ENCODE data around the gene NTNG1.

The NTNG1 gene

DNA sequence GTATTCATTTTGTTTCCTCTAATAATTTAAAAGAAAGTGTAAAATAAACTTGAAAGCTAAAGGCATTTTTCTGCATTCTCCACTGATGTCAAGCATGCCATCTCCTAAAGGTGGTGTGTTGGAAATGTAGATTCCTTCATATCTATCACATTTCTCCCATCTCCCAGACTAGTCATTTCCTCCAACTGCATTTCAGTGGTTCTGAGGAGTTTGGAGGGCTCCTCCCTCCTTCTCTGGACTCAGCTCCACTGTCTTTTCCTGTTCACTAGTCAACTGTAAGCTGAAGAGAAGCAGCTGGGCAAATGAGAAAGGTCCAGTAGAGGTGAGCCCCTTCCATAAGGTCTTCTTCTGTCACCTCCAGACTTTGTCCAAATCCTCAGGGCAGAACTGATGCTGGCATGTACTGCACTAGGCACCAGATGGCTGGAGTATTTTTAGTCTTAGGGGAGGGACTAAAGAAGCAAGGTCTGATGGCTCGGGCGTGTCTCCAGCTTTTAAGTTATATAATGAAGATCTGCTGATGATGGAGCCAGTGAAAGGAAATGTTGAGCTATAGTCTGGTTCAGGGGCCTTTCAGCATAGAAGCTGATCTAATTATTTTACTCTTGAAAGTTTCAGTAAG lies 186.1 kb downstream of the NTNG1 start:
- DNase-seq (ENCODE audit: low read depth in 1 of 2, low spot score in 1 of 2), result no peak

DNA sequence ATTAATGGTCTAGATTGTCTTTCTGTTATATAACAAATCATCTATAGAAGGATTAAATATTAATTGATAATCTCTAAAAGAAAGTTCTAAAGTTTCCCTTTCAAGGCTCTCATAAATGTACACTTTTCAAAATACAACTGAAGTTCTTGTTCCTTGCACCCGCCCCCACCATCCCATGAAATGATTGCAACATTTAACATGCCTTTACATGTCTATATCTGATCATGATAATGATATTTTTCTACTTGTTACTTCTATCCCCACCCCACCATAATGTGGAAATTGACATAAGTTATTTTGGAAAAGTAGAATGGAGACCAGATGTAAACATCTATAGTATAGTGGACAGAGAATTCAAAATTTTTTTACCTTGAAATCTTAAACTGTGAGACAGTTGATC lies 186.6 kb downstream of the NTNG1 start:
- DNase-seq (ENCODE audit: low read depth in 1 of 2, low spot score in 1 of 2), result no peak

DNA sequence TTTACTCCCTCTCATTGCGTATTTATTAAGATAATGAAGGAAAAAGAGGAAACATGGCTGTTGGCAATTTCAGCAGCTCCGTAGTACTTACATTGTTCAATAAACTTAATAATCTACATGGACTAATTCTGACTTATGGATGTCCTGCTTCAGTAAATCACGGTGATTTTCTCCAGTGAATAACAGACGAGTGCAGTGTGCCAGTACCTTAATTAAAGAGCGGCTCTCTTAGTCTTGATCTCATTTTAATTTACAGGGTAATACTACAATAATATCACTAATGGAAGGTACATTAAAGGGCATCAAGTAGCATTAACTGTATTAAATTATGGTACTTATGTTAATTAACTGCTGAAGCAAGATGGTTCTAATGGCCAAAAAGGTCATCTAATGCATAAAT lies 187.2 kb downstream of the NTNG1 start:
- DNase-seq (ENCODE audit: low read depth in 1 of 2, low spot score in 1 of 2), result no peak

DNA sequence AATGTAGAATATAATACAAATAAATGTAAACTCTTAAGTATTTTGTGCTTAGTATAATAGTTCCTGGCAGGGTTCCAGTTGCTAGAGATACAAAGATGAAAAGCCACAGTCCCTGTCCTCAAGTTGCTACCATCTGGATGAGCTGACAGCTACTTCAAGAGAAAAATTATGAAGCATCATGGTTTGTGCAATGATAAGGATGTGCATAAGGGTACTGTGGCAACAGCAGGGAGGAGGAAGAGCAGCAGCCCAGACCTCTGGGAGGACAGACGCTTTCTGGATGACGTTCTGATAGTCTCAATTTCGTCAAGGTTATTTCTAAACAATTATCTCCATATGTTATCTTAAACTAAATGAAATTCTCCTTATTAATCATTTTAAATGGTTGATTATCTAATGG lies 198.9 kb downstream of the NTNG1 start:
- DNase-seq (ENCODE audit: low read depth in 1 of 2, low spot score in 1 of 2), result no peak

DNA sequence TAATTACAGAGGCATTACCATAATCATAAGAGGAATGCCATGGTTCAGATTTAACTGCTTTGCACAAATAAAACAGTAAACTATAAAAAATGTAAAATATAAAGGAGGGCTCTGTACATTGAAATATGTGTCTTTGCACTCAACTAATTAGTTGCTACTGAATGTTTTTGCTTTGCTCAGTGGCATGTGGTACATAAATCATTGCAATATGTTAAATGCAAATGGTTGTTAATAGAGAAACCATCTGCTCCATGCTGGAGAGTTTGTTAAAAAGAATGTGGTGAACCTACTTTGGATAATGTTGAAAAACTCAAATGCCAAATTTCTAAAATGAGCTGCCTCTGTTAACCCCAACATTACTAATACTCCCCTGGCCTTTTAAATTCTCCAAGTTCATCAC lies 201.5 kb downstream of the NTNG1 start:
- DNase-seq (ENCODE audit: low read depth in 1 of 2, low spot score in 1 of 2), result no peak

DNA sequence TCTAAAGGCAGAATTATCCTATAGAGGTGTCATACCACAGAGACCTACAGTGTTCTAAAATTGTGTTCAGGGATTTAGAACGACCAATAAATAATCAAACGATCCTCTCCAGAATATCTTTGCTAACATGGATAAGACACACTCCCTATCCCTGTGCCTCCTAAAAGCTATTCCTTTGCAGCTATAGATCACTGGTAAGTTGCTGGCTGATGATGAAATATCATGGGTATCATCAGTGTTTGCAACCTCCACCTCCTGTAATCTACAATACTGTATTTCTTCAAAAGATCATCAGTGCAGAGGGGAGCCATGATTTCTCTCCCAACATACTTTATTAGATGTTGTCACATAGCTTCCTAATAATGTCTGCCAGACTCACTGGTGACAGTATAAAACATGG lies 201.9 kb downstream of the NTNG1 start:
- DNase-seq (ENCODE audit: low read depth in 1 of 2, low spot score in 1 of 2), result no peak

- no peak for DNase-seq (ENCODE audit: low read depth in 1 of 2, low spot score in 1 of 2)
Observed at GRCh38 chr1:107343601-107344000, 202.8 kb downstream of the NTNG1 start.

GRCh38 chr1:107344268-107344760 lies 203.5 kb downstream of the NTNG1 start:
- DNase-seq (ENCODE audit: low read depth in 1 of 2, low spot score in 1 of 2), result no peak

GRCh38 chr1:107344836-107345235 lies 204.0 kb downstream of the NTNG1 start:
- DNase-seq (ENCODE audit: low read depth in 1 of 2, low spot score in 1 of 2), result no peak

DNA sequence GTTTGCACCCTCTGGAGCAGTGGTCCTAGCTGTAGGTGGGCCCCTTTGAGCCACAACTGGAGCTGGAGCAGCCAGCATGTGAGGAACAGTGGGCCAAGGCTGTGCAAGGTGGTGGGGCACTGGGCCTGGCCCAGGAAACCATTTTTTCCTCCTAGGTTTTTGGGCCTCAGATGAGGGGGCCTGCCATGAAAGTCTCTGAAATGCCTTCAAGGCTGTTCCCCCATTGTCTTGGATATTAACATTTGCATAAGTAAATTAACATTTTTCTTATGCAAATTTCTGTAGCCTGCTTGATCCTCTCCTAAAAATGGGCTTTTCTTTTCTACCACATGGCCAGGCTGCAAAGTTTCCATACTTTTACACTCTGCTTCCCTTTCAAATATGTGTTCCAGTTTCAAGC lies 212.0 kb downstream of the NTNG1 start:
- DNase-seq (ENCODE audit: low read depth in 1 of 2, low spot score in 1 of 2), result no peak

GRCh38 chr1:107357376-107357775 lies 216.5 kb downstream of the NTNG1 start:
- no peak for DNase-seq (ENCODE audit: low read depth in 1 of 2, low spot score in 1 of 2)

GRCh38 chr1:107358619-107359327 lies 217.9 kb downstream of the NTNG1 start:
- no peak for DNase-seq (ENCODE audit: low read depth in 1 of 2, low spot score in 1 of 2)

- DNase-seq (ENCODE audit: low read depth in 1 of 2, low spot score in 1 of 2), result no peak
Observed at GRCh38 chr1:107359472-107360241, 218.8 kb downstream of the NTNG1 start.

DNA sequence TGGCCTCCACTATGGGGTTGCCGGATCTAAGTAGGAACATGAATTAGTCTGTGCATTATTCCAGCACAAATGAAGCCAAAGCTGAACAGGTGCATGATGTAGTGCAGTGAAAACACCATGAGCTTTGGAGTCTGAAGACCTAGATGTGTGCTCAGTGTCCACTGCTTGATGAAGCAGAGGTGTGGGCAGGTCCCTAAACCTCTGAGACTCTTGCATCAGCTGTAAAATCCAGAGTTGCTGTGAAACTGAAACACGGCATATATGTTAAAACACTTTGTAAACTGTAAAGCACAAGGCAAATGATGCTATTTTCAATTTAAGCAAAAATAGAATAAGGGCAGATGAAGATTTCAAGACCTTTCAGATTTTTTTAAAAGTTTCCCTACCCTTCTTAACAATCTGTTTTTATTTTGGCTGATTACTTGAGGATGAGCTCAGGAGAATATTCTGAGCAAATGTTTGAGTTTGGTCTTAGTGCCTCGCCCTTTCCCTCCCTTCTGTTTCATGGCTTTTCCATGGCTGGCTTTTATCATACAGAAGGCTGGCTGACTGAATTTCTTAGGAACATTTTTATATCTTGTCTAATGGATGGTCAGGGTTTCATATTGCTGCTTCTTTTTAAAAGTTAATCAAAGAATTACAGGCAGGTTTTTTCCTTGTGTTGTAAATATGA lies 221.8 kb downstream of the NTNG1 start:
- DNase-seq (ENCODE audit: low read depth in 1 of 2, low spot score in 1 of 2), result no peak

- DNase-seq (ENCODE audit: low read depth in 1 of 2, low spot score in 1 of 2), result no peak
Observed at GRCh38 chr1:107363154-107363553, 222.3 kb downstream of the NTNG1 start.

DNA sequence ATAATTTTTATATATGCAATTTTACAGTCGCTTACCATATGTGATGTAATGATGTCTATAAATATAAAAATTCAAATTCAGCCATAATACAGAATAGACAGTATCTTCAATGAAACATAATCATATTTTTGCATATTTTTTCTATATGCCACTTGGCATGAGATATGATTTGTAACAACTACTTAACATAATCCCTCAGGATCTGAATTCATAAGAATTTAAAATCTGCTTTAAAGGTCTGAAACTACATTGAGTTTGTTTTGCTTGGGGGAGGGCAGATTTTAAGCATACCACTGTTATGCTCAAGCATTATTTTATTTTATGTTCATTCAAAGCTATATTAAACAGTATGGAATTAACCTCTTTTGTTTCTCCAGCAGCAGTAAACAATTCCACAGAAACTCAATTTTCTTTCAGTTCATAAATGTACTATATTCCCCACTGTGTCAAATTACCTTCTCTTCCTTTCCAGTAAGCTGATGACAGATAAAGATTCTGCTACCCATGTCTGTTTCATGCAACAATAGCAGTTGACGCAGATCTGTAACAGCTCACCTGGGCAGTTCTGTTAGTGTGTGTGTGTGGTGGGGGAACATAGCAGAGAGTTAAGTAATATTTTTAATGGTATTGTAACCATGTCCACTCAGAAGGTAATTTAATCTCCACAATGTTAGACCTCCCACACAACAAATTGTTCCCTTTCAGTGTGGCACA lies 224.8 kb downstream of the NTNG1 start:
- DNase-seq (ENCODE audit: low read depth in 1 of 2, low spot score in 1 of 2), result no peak

DNA sequence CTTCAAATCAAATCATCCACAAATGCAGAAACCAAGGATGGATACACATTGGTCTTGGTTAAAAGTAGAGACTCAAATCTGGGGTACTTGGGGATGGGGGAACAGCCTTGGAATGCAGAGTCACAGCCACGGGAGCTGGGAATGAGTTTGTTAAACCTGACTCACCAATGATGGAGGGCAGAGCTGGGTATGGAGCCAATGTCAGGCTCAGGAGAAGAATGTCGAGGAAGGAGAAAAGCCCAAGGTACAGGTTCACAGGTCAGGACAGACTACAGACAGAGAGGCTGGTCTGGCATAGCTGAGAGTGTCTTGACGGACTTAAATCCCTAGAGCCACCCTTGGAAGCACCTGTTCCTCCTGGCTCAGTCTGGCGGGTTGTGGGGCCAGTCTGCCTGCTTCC lies 237.6 kb downstream of the NTNG1 start:
- no peak for DNase-seq (ENCODE audit: low read depth in 1 of 2, low spot score in 1 of 2)

GRCh38 chr1:107378866-107379265 lies 238.0 kb downstream of the NTNG1 start:
- no peak for DNase-seq (ENCODE audit: low read depth in 1 of 2, low spot score in 1 of 2)

DNA sequence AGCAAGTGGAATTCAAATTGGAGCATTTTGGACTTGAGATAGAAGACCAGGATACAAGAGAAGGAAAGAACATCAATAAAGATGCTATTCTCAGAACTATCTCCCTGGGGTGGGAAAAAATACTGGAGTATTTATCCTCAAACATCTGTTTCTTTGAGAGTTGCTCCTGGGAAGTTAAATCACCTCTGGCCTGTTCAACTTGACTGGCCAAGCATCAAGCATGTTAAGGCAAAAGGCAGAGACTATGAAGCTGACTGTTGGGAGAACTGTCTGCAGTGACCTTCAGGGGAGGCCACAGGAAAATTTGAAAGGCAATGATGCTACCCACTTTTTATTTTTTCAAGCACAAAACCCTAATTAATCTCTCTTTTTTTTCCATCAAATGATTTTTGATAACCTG lies 239.0 kb downstream of the NTNG1 start:
- no peak for DNase-seq (ENCODE audit: low read depth in 1 of 2, low spot score in 1 of 2)

GRCh38 chr1:107389410-107390396 lies 248.9 kb downstream of the NTNG1 start:
- DNase-seq (ENCODE audit: low read depth in 1 of 2, low spot score in 1 of 2), result no peak
